Esophagus muscularis mucosa (tissue), 4 donors: ENCODE data around the gene MICU1. TPM values are rescaled to one million over a fixed set of nuclear protein-coding genes. Genes with fewer than 3 reads are reported as not detected.

Experiments used
- DNase-seq: peaks from one replicate; pipeline ENCODE4 v3.0.0-alpha.2; 2017; ENCODE audit errors: extremely low spot score
- H3K27ac ChIP-seq, 4 donors: fragments of 200-600 bp; sonication (generic); replicated peaks in 1 of 4; 1 replicate in 3 of 4; 2 replicates in 1 of 4; pipeline ENCODE4 v1.5.1; 2016 to 2019; ENCODE audit warnings: mild to moderate bottlenecking in 1 of 4
- H3K27me3 ChIP-seq, 4 donors: fragments of 200-600 bp; sonication (generic); one replicate each; pipeline versions ENCODE4 v1.5.1 to v1.6.0; 2016 to 2019
- H3K36me3 ChIP-seq, 4 donors: fragments of 200-600 bp; sonication (generic); one replicate each; pipeline ENCODE4 v1.5.1; 2016 to 2019
- H3K4me1 ChIP-seq, 4 donors: fragments of 200-600 bp; sonication (generic); one replicate each; pipeline ENCODE4 v1.5.1; 2016 to 2019
- H3K4me3 ChIP-seq, 4 donors: fragments of 200-600 bp; sonication (generic); 1 replicate in 2 of 4; 2 replicates in 2 of 4; pipeline ENCODE4 v1.5.1; 2016 to 2019; ENCODE audit warnings: mild to moderate bottlenecking in 4 of 4, moderate library complexity in 1 of 4
- H3K9me3 ChIP-seq, 4 donors: fragments of 200-600 bp; sonication (generic); 1 replicate in 3 of 4; 2 replicates in 1 of 4; pipeline ENCODE4 v1.5.1; 2016 to 2019
- EP300 ChIP-seq: sonication (generic); formaldehyde crosslinking; IDR thresholded peaks from one replicate; pipeline ENCODE4 v1.6.1; 2017; ENCODE audit warnings: antibody characterized with exemption
- POLR2A ChIP-seq: fragments of 450-650 bp; IDR thresholded peaks from one replicate; pipeline ENCODE4 v1.6.1; 2017; ENCODE audit warnings: antibody characterized with exemption, moderate library complexity, mild to moderate bottlenecking, low read depth
- POLR2AphosphoS5 ChIP-seq, 2 donors: sonication (generic); formaldehyde crosslinking; IDR thresholded peaks; one replicate each; pipeline ENCODE4 v1.6.1; 2017; ENCODE audit warnings: antibody characterized with exemption in 2 of 2
- WGBS: methylation state at CpG from one replicate; pipeline ENCODE4 v1.1.5; 2018; 5-methylcytosine and 5-hydroxymethylcytosine counted together
- intact Hi-C: fragments of 100-400 bp; cut with DNase I; formaldehyde crosslinking; loops from one replicate; pipeline ENCODE4 v1.15.1; 2023
- total RNA-seq, 4 donors: library from RNA; depleted of rRNA; stranded (reverse); fragments of >200 nt; gene quantifications; one replicate each; pipeline versions ENCODE4 v1.1.0 to v1.2.1, GENCODE V29; 2016
- TF ChIP-seq, protein P1 (sequence below), 3 experiments: fragments of 200-600 bp in 2 of 3; fragments of 450-650 bp in 1 of 3; sonication (generic) in 2 of 3; IDR thresholded peaks; one replicate each; pipeline ENCODE4 v1.5.1; 2017 to 2019; ENCODE audit warnings: antibody characterized with exemption in 3 of 3, mild to moderate bottlenecking in 2 of 3, moderate library complexity in 1 of 3

MICU1 gene
- total RNA-seq, 4 donors from 2014 or later = 31.6 to 39.7 (median 35.0) TPM

DNA sequence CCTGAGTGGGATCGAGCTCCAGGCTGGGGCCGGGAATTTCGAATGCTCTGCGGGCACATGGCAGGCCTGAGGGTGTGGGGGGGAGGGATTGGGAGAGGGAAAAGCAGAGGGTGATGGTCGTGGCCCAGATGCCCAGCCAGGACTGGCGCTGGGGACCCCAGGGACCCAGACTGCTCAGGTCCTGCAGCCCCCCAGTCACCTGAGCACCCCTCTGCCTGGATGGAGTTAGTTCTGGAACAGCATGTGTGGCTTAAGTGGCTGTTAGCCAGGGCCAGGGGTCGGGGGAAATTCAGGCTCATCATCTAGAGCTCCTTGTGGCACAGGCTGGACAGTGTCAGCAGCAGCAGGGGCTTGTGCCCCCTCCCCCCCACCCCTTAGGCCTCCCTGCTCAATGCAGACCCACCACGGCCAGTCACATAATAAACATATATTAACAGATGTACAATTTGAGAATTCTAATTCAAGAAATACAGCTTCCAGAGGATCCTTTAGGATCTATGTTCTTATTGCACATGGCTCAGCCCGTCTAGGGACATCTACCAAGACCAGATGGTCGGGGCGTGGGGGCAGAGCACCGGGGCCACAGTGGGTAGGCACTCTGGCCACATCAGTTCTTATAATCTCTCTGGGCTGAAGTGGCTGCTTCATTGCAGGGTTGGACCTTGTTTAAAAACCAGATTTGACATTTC, 293.3 kb downstream of the MICU1 start:
- TF ChIP-seq, protein P1, sequence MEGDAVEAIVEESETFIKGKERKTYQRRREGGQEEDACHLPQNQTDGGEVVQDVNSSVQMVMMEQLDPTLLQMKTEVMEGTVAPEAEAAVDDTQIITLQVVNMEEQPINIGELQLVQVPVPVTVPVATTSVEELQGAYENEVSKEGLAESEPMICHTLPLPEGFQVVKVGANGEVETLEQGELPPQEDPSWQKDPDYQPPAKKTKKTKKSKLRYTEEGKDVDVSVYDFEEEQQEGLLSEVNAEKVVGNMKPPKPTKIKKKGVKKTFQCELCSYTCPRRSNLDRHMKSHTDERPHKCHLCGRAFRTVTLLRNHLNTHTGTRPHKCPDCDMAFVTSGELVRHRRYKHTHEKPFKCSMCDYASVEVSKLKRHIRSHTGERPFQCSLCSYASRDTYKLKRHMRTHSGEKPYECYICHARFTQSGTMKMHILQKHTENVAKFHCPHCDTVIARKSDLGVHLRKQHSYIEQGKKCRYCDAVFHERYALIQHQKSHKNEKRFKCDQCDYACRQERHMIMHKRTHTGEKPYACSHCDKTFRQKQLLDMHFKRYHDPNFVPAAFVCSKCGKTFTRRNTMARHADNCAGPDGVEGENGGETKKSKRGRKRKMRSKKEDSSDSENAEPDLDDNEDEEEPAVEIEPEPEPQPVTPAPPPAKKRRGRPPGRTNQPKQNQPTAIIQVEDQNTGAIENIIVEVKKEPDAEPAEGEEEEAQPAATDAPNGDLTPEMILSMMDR (IDR thresholded peaks at IDR 0.05) = no peak
- peak in 1 of 2 donors; percentile 1 for TF ChIP-seq POLR2AphosphoS5 (IDR thresholded peaks at IDR 0.05)
- WGBS = 33% methylated on average over 11 of the region's 12 CpGs
- peaks cover 81 to 93% (median 86%) of the 10 kb centered on the region in 4 donors for H3K4me1 ChIP-seq
- H3K9me3 ChIP-seq = no peaks in the 10 kb centered on the region
- intact Hi-C loops = no loop called here
- H3K36me3 ChIP-seq = peaks cover 4 to 41% (median 18%) of the 10 kb centered on the region in 4 donors
- no peaks in the 10 kb centered on the region for H3K27me3 ChIP-seq
- no peak for DNase-seq
- H3K27ac ChIP-seq = peak overlapping the region; percentile 80 to 88 (median 84)
- H3K4me3 ChIP-seq = peak overlapping the region; percentile 7 to 17 (median 11)

DNA sequence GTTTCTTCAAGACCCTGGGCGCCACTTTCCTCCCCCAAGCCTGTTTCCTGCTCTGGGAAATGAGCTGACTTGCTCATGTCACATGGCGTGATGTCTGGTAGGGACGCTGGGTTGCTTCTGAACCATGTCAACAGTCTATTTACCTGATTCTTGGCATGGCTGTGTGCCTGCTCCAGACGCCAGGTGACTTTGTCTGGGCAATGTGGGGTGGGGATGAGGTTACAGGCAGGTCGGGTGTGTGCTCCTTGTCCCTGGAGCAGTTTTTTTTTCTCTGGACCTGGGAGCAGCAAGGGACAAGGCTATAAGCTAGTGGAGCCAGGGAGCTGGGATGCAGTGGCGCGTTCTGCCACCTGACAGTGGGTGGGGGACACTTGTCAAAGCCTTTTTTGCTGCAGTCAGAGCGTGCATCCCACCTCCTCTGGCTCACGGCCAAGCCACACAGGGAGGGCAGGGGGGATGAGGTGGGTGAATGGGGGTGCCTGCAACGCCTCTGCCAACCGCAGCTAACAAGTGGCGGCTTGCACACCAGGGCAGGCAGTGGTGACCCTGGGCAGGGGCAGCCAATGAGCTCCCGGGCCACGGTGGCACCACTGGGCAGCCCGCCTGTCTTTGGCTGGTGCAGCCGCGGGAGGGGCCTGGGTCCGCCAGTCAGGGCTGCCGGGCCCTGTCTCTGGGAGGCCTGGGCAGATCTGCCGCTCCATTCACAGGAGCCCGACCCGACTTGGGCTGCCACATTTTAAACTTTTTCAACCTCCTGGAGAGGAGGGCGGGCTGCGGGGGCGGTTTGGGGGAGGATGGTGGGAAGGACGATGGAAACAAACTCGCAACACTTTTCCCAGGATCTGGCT, 294.1 kb downstream of the MICU1 start:
- Histone ChIP-seq H3K4me3 (peak overlapping the region; percentile 7 to 17 (median 11)), H3K4me1 (peaks cover 83 to 89% (median 84%) of the 10 kb centered on the region in 4 donors), H3K27ac (peak overlapping the region; percentile 80 to 88 (median 84)), H3K27me3 (no peaks in the 10 kb centered on the region), H3K36me3 (peaks cover 4 to 34% (median 12%) of the 10 kb centered on the region in 4 donors), H3K9me3 (no peaks in the 10 kb centered on the region)
- peak; percentile 45 to 55 for TF ChIP-seq POLR2AphosphoS5 (IDR thresholded peaks at IDR 0.05)
- TF ChIP-seq, protein P1 (IDR thresholded peaks at IDR 0.05) = peak in 2 of 3 experiments; percentile 45 to 46
- TF ChIP-seq EP300 = no peak
- TF ChIP-seq POLR2A = no peak
- WGBS = 7% methylated on average over 20 of the region's 27 CpGs
- DNase-seq = peak; percentile 95
- intact Hi-C loops = no loop called here

DNA sequence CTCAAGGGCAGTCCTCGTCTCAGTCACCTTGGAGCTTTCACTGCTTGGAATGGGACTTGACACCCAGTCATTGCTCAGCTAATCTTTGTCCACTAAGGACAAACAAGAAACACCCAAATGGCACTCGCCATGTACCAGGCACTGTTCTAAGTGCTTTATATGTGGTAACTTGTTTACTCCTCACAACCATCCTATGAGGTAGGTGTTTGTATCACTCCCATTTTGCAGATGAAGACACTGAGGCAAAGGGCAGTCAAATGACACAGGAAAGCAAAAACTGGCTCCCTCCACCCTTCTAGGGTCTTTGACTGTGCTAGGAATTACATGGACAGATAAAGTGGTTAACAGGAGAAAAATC, 295.8 kb downstream of the MICU1 start:
- Histone ChIP-seq H3K9me3 (no peaks in the 10 kb centered on the region), H3K27me3 (no peaks in the 10 kb centered on the region), H3K4me1 (peaks cover 78 to 83% (median 78%) of the 10 kb centered on the region in 4 donors), H3K36me3 (peaks cover 0 to 16% (median 4%) of the 10 kb centered on the region in 4 donors), H3K27ac (peak overlapping the region in 1 of 4 donors; percentile 57), H3K4me3 (no peak overlapping the region)
- TF ChIP-seq POLR2AphosphoS5 (IDR thresholded peaks at IDR 0.05) (no peak), EP300 (no peak), POLR2A (no peak)
- TF ChIP-seq, protein P1 (IDR thresholded peaks at IDR 0.05) = no peak
- intact Hi-C loops = no loop called here
- no peak for DNase-seq
- 87% methylated on average over 2 of the region's 2 CpGs for WGBS

DNA sequence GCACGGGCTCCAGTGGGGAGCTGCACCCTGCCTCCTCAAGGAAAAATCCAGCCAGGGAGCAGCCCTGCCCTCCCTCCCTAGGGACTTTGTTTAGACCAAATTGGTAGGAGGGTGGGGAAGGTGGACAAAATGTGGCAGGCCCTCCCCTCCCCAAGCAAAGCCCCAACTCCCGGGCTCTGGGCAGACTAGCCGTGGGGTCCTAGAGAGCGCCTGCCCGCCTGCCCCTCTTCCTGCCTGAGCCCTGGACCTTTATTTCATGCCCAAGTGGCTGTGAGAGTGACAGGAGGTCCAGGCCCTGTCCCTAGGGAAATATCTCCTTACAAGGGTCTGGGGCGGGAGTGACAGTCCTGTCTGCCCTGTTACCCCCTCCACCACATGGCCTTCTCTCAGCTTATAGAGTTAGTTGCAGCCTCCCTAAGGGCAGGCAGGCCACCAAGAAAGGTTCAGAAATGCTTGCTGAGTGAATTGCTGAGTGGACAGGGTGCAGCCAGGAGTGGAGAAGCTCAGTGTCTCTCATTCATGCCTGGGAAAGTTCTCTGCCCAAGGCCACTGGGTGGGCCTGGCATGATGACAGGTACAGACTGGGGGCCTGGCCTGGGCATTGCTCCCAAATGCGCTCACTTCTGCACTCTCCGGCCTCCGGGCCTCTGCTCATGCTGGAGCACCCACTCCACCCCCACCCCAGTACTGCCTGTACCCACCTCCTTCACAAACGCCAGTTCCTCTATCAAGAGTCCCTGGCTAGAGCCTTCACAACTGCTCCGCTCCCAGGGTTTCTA, 296.4 kb downstream of the MICU1 start:
- Histone ChIP-seq H3K36me3 (peaks cover 0 to 10% (median 2%) of the 10 kb centered on the region in 4 donors), H3K4me1 (peaks cover 77 to 83% (median 78%) of the 10 kb centered on the region in 4 donors), H3K9me3 (no peaks in the 10 kb centered on the region), H3K27ac (peak overlapping the region; percentile 40 to 74 (median 62)), H3K4me3 (no peak overlapping the region), H3K27me3 (no peaks in the 10 kb centered on the region)
- TF ChIP-seq POLR2A (no peak), POLR2AphosphoS5 (IDR thresholded peaks at IDR 0.05) (no peak), EP300 (no peak)
- TF ChIP-seq, protein P1 (IDR thresholded peaks at IDR 0.05) = no peak
- DNase-seq = no peak
- 86% methylated on average over 9 of the region's 11 CpGs for WGBS
- intact Hi-C loops = loop anchor here (2.0 kb wide), 1 partner anchor 55 kb away; no protein-coding TSS in a partner anchor
